Mucosa of descending colon (tissue), 3 donors: Measurements from ENCODE around the gene SBF2. TPM values are rescaled to one million over a fixed set of nuclear protein-coding genes. Genes with fewer than 3 reads are reported as not detected.

Experiments used
- ATAC-seq: fragments of 200-7000 bp; cut with Tn5 transposase; one replicate; pipeline ENCODE4 v1.9.1; 2020; ENCODE audit warnings: mild to moderate bottlenecking, moderate library complexity
- DNase-seq, 3 donors: peaks; one replicate each; pipeline ENCODE4 v3.0.0-alpha.2; 2020
- H3K36me3 ChIP-seq: fragments of 200-600 bp; one replicate; pipeline ENCODE4 v1.8.0; 2021; ENCODE audit warnings: low read depth, mild to moderate bottlenecking
- H3K4me1 ChIP-seq: fragments of 200-600 bp; one replicate; pipeline ENCODE4 v1.8.0; 2021; ENCODE audit warnings: low read depth, mild to moderate bottlenecking
- H3K4me3 ChIP-seq: fragments of 200-600 bp; one replicate; pipeline ENCODE4 v1.8.0; 2021; ENCODE audit warnings: mild to moderate bottlenecking
- H3K9me3 ChIP-seq: fragments of 200-600 bp; one replicate; pipeline ENCODE4 v1.8.0; 2021; ENCODE audit warnings: mild to moderate bottlenecking
- intact Hi-C, 2 donors: fragments of 100-400 bp; cut with DNase I in 1 of 2; cut with micrococcal nuclease in 1 of 2; formaldehyde crosslinking; loops; one replicate each; pipeline versions ENCODE4 v1.11.0 to v1.11.1; 2022; cut with DNase I, micrococcal nuclease
- total RNA-seq, 3 donors: library from RNA; stranded (reverse); fragmentation: NEBNext Ultra II Directional in 2 of 3; extraction: Animal tissue kit (Norgen Biotek cat#: 25700) in 2 of 3; gene quantifications; one replicate each; pipeline versions ENCODE4 v1.2.1 to v1.2.4, GENCODE V29; 2021 to 2023
- TF ChIP-seq, protein P1 (sequence below): fragments of 200-600 bp; IDR thresholded peaks from one replicate; pipeline ENCODE4 v1.8.0; 2022; ENCODE audit warnings: antibody characterized with exemption, mild to moderate bottlenecking
- donor health status: DM: no; HTN: no; CAD: no; lungs with moderate emphysema.
- donor health status: DM: no; HTN: no; CAD: no.
- donor health status: DM: no; HTN: yes; CAD: no.

The SBF2 gene
- total RNA-seq, 3 donors from 2014 or later: 35.2 to 60.3 (median 48.2) TPM

DNA sequence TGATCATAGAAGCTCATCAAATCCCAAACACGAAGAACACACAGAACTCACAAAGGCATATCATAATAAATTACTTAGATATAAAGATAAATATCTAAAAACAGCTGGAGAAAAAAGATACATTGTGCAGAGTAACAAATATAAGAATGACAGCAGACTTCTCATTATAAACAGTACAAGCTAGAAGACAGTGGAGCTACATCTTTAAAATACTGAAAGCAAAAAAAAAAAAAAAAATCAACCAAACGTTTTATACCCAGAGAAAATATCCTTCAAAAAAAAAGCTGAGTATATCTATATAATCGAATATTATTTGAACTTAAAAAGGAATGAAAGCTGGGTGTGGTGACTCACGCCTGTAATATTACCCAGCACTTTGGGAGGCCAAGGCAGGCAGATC, 90.0 kb downstream of the SBF2 start:
- H3K9me3 ChIP-seq: peaks cover 13% of the 10 kb centered on the region
- H3K4me3 ChIP-seq: no peak overlapping the region
- intact Hi-C loops: loop anchor here in 1 of 2 donors (10.0 kb wide), 1 partner anchor 101 kb away; the partner anchor contains the start of gene ADM
- TF ChIP-seq, protein P1, sequence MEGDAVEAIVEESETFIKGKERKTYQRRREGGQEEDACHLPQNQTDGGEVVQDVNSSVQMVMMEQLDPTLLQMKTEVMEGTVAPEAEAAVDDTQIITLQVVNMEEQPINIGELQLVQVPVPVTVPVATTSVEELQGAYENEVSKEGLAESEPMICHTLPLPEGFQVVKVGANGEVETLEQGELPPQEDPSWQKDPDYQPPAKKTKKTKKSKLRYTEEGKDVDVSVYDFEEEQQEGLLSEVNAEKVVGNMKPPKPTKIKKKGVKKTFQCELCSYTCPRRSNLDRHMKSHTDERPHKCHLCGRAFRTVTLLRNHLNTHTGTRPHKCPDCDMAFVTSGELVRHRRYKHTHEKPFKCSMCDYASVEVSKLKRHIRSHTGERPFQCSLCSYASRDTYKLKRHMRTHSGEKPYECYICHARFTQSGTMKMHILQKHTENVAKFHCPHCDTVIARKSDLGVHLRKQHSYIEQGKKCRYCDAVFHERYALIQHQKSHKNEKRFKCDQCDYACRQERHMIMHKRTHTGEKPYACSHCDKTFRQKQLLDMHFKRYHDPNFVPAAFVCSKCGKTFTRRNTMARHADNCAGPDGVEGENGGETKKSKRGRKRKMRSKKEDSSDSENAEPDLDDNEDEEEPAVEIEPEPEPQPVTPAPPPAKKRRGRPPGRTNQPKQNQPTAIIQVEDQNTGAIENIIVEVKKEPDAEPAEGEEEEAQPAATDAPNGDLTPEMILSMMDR: no peak
- no peak for DNase-seq
- no peaks in the 10 kb centered on the region for H3K36me3 ChIP-seq
- ATAC-seq: no peak
- H3K4me1 ChIP-seq: no peaks in the 10 kb centered on the region

DNA sequence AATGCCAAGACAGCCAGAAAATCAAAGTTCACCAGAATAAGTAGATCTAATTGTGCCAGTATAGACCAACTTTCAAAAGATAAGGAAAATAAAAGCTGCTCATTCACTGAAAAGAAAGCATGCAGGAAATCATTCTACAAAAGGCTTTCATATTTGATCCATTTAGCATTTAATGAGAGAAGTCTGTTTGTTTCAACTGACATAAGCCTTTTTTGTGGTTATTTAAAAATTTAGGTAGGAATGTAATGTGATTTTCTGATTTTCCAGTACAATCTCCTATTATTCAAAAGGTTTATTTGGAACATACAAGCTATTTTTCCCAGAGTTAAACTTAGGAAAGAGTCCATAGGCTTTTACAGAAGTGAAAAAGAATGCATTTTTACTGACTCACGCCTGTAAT, 92.7 kb downstream of the SBF2 start:
- no peaks in the 10 kb centered on the region for H3K36me3 ChIP-seq
- DNase-seq: no peak
- H3K4me1 ChIP-seq: no peaks in the 10 kb centered on the region
- H3K4me3 ChIP-seq: no peak overlapping the region
- intact Hi-C loops: loop anchor here in 1 of 2 donors (10.0 kb wide), 1 partner anchor 103 kb away; the partner anchor contains the start of gene ADM
- TF ChIP-seq, protein P1: no peak
- peaks cover 13% of the 10 kb centered on the region for H3K9me3 ChIP-seq
- ATAC-seq: no peak

DNA sequence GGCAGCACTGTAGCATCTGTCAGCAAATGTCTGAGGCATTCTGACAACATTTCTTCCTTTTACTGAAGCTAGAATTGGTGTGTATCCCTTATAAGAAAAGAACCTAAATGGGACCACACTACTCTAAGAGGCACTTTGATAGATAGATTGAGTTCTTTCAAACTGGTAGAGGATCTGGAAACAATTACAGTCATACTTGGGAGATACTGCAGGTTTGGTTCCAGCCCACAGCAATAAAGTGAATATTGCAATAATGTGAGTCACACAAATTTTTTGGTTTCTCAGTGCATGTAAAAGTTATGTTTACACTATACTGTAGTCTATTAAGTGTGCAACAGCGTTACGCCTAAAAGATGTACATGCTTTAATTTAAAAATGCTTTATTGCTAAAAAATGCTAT, 96.9 kb downstream of the SBF2 start:
- no peaks in the 10 kb centered on the region for H3K9me3 ChIP-seq
- H3K4me3 ChIP-seq: no peak overlapping the region
- intact Hi-C loops: no loop called here
- TF ChIP-seq, protein P1: no peak
- no peaks in the 10 kb centered on the region for H3K4me1 ChIP-seq
- no peak for ATAC-seq
- no peak for DNase-seq
- H3K36me3 ChIP-seq: no peaks in the 10 kb centered on the region

DNA sequence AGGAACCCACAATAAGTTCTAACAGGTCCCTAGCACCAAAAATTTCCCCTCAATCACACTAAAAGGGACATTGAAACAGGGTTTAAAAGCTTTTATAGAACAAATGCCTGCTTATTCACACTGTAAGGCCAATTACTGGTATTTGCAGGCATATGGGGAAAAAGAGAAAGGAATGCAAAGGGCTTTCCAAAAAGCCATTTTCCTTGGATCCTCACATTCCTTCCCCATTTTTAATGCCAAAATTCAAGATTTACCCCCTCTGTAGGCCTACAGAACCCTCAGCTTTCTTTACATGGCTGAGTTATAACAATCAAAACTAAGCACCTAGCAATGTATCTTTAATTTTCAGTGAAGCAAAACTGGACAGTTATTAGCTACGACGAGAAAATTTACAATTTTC, 102.0 kb downstream of the SBF2 start:
- DNase-seq: no peak
- TF ChIP-seq, protein P1: no peak
- no peak for ATAC-seq
- Histone ChIP-seq H3K4me1 (no peaks in the 10 kb centered on the region), H3K4me3 (no peak overlapping the region), H3K9me3 (no peaks in the 10 kb centered on the region), H3K36me3 (no peaks in the 10 kb centered on the region)
- intact Hi-C loops: no loop called here

DNA sequence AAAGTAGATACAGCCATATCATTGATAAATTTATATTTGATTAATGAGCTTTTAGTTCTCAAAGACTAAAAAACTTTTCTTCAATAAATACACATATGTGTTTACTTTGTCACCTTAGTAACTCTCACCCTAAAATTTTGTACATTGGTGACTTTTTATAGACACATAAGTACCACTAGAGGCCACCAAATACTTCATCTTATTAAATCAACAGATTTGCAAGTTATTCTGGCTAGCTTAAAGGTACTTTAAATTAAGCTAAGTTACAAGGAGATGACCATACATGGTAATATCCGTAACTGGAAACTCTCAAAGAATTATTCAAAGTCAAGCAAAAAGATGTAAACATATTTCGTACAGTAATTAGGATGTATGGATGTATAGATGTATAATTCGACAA, 112.2 kb downstream of the SBF2 start:
- DNase-seq: no peak

More for the DNA sequence above, 112.2 kb downstream of the SBF2 start:
- no peak for ATAC-seq
- no peak overlapping the region for H3K4me3 ChIP-seq
- intact Hi-C loops: no loop called here
- no peaks in the 10 kb centered on the region for H3K4me1 ChIP-seq
- TF ChIP-seq, protein P1: no peak
- H3K9me3 ChIP-seq: no peaks in the 10 kb centered on the region
- H3K36me3 ChIP-seq: no peaks in the 10 kb centered on the region
